Measurements from ENCODE around the gene CFAP221.

GRCh38 chr2:119523952-119524694 lies 20.1 kb upstream of the CFAP221 start, which contains the start of gene SCTR:
- TF ChIP-seq BHLHE40 (IDR thresholded peaks at IDR 0.05; ENCODE audit: borderline replicate concordance), result no peak
- no peak for TF ChIP-seq TARDBP (IDR thresholded peaks at IDR 0.05)
- no peak for TF ChIP-seq FOXM1 (IDR thresholded peaks at IDR 0.05; ENCODE audit: borderline replicate concordance)
- no peak for TF ChIP-seq ELF4 (IDR thresholded peaks at IDR 0.05)
- TF ChIP-seq L3MBTL2 (conservative IDR thresholded peaks at IDR 0.05), result no peak
- no peak for TF ChIP-seq FOXA1 (IDR thresholded peaks at IDR 0.05)
- TF ChIP-seq SUZ12 (IDR thresholded peaks at IDR 0.05), result no peak
- no peak for TF ChIP-seq SP1 (IDR thresholded peaks at IDR 0.05)
- TF ChIP-seq, protein P1, sequence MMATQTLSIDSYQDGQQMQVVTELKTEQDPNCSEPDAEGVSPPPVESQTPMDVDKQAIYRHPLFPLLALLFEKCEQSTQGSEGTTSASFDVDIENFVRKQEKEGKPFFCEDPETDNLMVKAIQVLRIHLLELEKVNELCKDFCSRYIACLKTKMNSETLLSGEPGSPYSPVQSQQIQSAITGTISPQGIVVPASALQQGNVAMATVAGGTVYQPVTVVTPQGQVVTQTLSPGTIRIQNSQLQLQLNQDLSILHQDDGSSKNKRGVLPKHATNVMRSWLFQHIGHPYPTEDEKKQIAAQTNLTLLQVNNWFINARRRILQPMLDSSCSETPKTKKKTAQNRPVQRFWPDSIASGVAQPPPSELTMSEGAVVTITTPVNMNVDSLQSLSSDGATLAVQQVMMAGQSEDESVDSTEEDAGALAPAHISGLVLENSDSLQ (IDR thresholded peaks at IDR 0.05), result no peak
- no peak for TF ChIP-seq ZNF384 (IDR thresholded peaks at IDR 0.05)
- no peak for TF ChIP-seq CTBP1 (IDR thresholded peaks at IDR 0.05; ENCODE audit: borderline replicate concordance)
- TF ChIP-seq NFRKB (IDR thresholded peaks at IDR 0.05), result no peak
- no peak for TF ChIP-seq ARNT (IDR thresholded peaks at IDR 0.05)
- TF ChIP-seq LEF1 (IDR thresholded peaks at IDR 0.05; ENCODE audit: borderline replicate concordance), result no peak

All from HEK293T (cell line).